Posterior cingulate gyrus (tissue), 11 donors: ENCODE measurements around the gene TBCD.

ENCODE experiments used
- DNase-seq, 10 donors: peaks; one replicate each; pipeline versions ENCODE4 v3.0.0 to v3.0.0-alpha.2; 2020 to 2021; ENCODE audit warnings: mixed read lengths in 3 of 10
- intact Hi-C: fragments of 100-400 bp; cut with DNase I; formaldehyde crosslinking; loops from one replicate; pipeline ENCODE4 v1.15.1; 2023

TBCD gene

GRCh38 chr17:82876149-82876548, 124.3 kb downstream of the TBCD start:
- intact Hi-C loops, result no loop called here
- peak in 2 of 10 donors; percentile 5 to 73 for DNase-seq

GRCh38 chr17:82876602-82877379, 124.9 kb downstream of the TBCD start:
- intact Hi-C loops, result no loop called here
- DNase-seq, result peak; percentile 69 to 97 (median 80)

GRCh38 chr17:82878527-82878926, 126.7 kb downstream of the TBCD start:
- no peak for DNase-seq
- intact Hi-C loops, result no loop called here

GRCh38 chr17:82879241-82879640, 127.4 kb downstream of the TBCD start:
- DNase-seq, result peak in 2 of 10 donors; percentile 3 to 38
- intact Hi-C loops, result no loop called here

- intact Hi-C loops, result no loop called here
- peak in 4 of 10 donors; percentile 5 to 79 (median 50) for DNase-seq
Observed at GRCh38 chr17:82880620-82881323, 128.9 kb downstream of the TBCD start.

- intact Hi-C loops, result no loop called here
- DNase-seq, result peak in 4 of 10 donors; percentile 5 to 83 (median 54)
Observed at GRCh38 chr17:82881324-82881823, 129.5 kb downstream of the TBCD start.

DNA sequence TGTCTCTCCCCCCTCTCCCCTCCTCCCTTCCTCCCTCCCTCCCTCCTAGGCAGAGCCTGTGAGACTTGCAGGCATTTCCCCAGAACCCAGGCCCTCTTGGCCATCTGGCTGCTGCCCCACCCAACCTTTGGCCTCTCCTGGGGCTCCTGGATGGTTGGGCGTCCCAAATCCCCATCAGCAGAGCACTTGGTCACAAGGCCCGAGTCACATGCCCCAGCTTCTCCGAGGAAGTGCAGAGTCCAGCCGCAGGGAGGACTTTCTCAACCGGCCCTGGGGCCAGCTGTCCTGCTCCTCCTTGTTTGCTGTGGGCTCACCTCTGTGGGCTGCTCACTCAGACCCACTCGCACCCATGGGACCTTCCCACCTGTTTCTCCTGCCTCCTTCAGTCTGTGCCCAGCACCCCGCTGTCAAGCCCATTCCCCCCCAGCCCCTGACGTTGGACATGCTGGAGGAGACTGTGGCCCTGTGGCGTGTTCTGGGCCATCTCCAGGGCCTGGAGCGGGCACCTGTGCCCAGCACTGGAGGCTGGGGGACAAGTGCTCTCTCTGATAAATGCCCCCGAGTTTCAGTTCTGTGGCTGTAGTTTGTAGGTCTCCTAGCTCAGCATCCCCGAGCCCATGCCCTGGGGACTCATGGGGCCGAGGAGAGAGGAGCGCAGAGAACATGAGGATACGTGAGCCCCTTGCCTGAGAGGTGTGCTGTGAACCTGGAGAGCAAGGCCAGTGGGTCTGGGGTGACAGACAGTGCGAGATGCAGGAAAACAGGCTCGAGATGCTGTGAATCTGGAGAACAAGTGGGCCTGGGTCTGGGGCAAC, 130.2 kb downstream of the TBCD start:
- intact Hi-C loops, result no loop called here

DNA sequence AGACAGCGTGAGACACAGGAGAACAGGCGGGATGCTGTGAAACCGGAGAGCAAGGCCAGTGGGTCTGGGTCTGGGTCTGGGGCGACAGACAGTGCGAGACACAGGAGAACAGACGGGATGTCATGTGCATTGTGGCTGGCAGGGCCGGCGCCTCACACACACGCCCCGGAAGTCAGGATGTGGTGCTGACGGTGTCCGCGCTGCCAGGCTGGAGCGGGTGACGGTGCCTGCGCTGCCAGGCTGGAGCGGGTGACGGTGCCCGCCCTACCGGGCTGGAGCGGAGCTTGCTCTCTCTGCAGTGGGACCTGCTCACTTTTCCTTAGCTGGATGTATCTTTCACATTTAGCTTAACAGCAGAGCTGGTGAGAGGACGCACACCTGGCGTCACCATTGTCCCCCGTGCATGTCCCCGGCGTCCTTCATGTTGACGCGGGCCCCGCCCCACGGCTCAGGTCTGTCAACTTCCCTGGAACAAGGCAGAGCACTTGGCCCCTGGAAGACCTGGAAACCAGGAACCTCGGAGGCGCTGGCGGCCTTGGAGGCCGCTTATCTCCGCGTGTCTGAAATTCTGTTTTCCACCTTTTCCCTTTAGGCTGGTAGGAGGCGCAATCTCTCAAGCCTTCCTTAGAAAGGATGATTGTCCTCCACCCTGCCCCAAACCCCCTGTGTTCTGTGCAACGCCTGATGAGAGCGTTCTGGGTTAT, 131.0 kb downstream of the TBCD start:
- intact Hi-C loops, result no loop called here

More for the DNA sequence above, 130.2 kb downstream of the TBCD start:
- DNase-seq, result peak in 6 of 10 donors; percentile 22 to 88 (median 40)

GRCh38 chr17:82883419-82884031, 131.7 kb downstream of the TBCD start:
- intact Hi-C loops, result no loop called here
- peak in 1 of 10 donors; percentile 4 for DNase-seq

More for the DNA sequence above, 131.0 kb downstream of the TBCD start:
- no peak for DNase-seq

GRCh38 chr17:82884341-82884969, 132.6 kb downstream of the TBCD start:
- peak in 1 of 10 donors; percentile 5 for DNase-seq

GRCh38 chr17:82884970-82885353, 133.1 kb downstream of the TBCD start:
- DNase-seq, result peak in 1 of 10 donors; percentile 5
- intact Hi-C loops, result no loop called here

More at GRCh38 chr17:82884341-82884969, 132.6 kb downstream of the TBCD start:
- intact Hi-C loops, result no loop called here

DNA sequence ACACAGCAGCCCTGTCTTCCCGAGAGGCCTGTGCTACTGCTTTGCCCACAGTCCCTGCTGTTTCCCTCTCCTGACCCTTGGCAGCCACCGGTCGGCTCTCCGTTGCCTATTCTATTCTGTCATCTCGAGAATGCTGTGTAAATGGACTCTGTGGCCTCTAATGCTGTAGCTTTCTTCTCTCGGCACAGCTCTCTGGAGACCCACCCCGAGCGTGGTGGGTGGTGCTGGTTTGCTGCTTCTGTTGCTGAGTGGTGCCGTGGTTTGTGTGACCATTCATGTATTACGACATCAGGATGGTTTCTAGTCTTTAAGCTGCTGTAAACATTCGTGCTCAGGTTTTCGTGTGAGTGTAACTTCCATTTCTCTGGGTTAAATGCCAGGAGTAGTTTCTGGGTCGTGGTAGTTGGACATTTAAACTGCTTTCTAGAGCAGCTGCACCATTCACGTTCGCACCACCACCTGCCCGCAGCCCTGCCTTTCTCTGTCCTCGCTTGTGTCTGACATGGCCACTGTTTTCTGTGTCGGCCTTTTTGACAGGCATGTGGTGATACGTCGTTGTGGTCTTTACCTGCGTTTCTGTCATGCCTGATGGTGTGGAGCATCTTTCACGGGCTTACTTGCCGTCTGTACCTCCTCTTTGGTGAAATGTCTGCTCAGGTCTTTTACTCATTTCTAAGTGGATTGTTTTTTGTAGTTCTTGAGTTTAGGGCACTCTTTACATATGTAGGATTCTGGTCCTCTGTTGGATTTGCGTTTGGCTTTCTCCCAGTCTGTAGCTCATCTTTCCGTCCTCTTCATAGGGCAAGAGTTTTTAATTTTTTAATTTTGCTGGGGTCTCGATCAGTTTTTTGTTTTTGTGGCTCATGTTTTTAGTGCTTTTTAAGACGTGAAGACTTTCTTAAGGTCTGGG, 135.6 kb downstream of the TBCD start:
- intact Hi-C loops, result no loop called here

GRCh38 chr17:82888583-82889495, 137.0 kb downstream of the TBCD start:
- no peak for DNase-seq
- intact Hi-C loops, result no loop called here

More for the DNA sequence above, 135.6 kb downstream of the TBCD start:
- DNase-seq, result no peak

DNA sequence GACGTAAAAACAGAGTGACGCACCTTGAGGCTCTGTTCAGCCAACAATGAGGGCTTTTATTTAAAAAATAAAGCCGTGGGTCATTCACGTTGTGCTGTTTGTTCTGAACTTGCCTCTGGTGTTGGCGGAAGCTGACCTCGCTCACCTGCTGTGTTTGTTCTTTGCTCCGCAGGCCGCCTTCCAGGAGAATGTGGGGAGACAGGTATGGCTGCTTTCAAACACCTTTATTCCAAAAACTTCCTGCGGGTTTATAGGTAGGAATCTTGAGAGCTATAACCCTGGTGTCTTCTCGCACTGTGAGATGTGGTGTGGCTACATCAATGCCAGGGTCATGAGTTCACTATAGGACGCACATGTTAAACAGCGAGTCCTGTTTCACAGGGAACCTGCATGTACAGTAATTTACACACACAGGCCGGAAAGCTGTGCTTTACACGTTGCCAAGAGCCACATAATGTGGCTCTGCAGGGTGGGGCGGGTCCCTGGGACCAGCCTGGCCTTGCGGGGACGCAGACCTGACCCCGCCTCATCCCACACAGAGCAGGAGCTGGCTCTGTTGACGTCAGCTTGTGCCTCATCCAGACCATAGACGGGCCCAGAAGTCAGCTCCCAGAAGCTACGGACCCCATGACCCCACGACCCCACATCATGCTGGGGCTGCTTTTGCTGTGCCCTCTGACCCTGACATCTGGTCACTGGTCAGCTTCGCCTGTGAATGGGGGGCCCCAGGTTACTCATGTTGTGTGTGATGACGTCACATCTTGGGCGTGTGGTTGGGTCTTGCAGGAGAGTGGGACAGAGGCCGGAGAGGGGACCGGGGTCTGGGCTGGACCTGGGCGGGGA, 137.9 kb downstream of the TBCD start:
- intact Hi-C loops, result no loop called here
- no peak for DNase-seq

- peak in 1 of 10 donors; percentile 75 for DNase-seq
- intact Hi-C loops, result no loop called here
Observed at GRCh38 chr17:82890339-82890730, 138.5 kb downstream of the TBCD start.
